PC-3 (cell line): ENCODE data around the gene ZNF10. TPM values are rescaled to one million over a fixed set of nuclear protein-coding genes. Genes with fewer than 3 reads are reported as not detected.

Experiments
- ATAC-seq: fragments of 200-7000 bp; cut with Tn5 transposase; 2 replicates; pipeline ENCODE4 v1.9.1; 2020; ENCODE audit warnings: mild to moderate bottlenecking, moderate library complexity
- BruUV-seq: library from RNA; stranded (reverse); fragments of 400-500 nt; replicated peaks from 2 replicates; lab custom pipeline; 2021; lab: Mats Ljungman, UMichigan
- CTCF ChIA-PET: fragments of 300-600 bp; sonication (Branson Sonifier 250); formaldehyde crosslinking; loops from one replicate; lab custom pipeline; 2022; ENCODE audit warnings: antibody characterized with exemption; lab: Charles Lee
- POLR2A ChIA-PET: fragments of 300-600 bp; sonication (Branson Sonifier 250); formaldehyde crosslinking; loops from one replicate; lab custom pipeline; 2022; ENCODE audit warnings: antibody characterized with exemption; ENCODE audit not compliant: unreplicated experiment; lab: Charles Lee
- DNase-seq: peaks from one replicate; pipeline ENCODE4 v3.0.0-alpha.2; 2015
- H2AFZ ChIP-seq: fragments of 300-600 bp; sonication (generic); 2 replicates; pipeline ENCODE4 v1.6.0; 2016; ENCODE audit warnings: antibody characterized with exemption, low read length
- H3F3A ChIP-seq: fragments of 300-600 bp; sonication (generic); one replicate; pipeline ENCODE4 v1.6.0; 2017; ENCODE audit warnings: antibody characterized with exemption, low read length, control low read depth, mild to moderate bottlenecking; ENCODE audit not compliant: unreplicated experiment
- H3K27ac ChIP-seq: fragments of 300-600 bp; sonication (generic); 2 replicates; pipeline ENCODE4 v1.5.1; 2016; ENCODE audit warnings: mild to moderate bottlenecking, low read length
- H3K27me3 ChIP-seq: fragments of 300-600 bp; sonication (generic); 2 replicates; pipeline ENCODE4 v1.6.1; 2016; ENCODE audit warnings: low read length, mixed read lengths
- H3K36me3 ChIP-seq: fragments of 300-600 bp; sonication (generic); 2 replicates; pipeline ENCODE4 v1.6.1; 2016; ENCODE audit warnings: low read depth, mixed run types, low read length, mixed read lengths
- H3K4me1 ChIP-seq: fragments of 300-600 bp; sonication (generic); 2 replicates; pipeline ENCODE4 v1.5.1; 2016; ENCODE audit warnings: low read length; ENCODE audit not compliant: insufficient read depth
- H3K4me2 ChIP-seq: fragments of 300-600 bp; sonication (generic); 2 replicates; pipeline ENCODE4 v1.6.0; 2016; ENCODE audit warnings: low read length
- H3K4me3 ChIP-seq: fragments of 300-600 bp; sonication (generic); 2 replicates; pipeline ENCODE4 v1.5.1; 2016; ENCODE audit warnings: mild to moderate bottlenecking, low read length, mixed read lengths
- H3K79me2 ChIP-seq: fragments of 300-600 bp; sonication (generic); 2 replicates; pipeline ENCODE4 v1.6.1; 2017; ENCODE audit warnings: low read length, mixed read lengths
- H3K9ac ChIP-seq: fragments of 300-600 bp; sonication (generic); 2 replicates; pipeline ENCODE4 v1.6.0; 2016; ENCODE audit warnings: mild to moderate bottlenecking, low read length
- H3K9me2 ChIP-seq: fragments of 300-600 bp; sonication (generic); replicated peaks from 2 replicates; pipeline ENCODE4 v1.6.1; 2016; ENCODE audit warnings: mixed run types, low read length, mixed read lengths
- H3K9me3 ChIP-seq: fragments of 300-600 bp; sonication (generic); 2 replicates; pipeline ENCODE4 v1.6.1; 2016; ENCODE audit warnings: low read length, mixed read lengths
- H4K20me1 ChIP-seq: fragments of 300-600 bp; sonication (generic); 2 replicates; pipeline ENCODE4 v1.6.1; 2016; ENCODE audit warnings: low read length, mixed read lengths
- EZH2 ChIP-seq: fragments of 300-600 bp; sonication (generic); IDR thresholded peaks from one replicate; pipeline ENCODE4 v1.6.1; 2017; ENCODE audit warnings: antibody characterized with exemption, mild to moderate bottlenecking, low read length; ENCODE audit not compliant: unreplicated experiment
- EZH2phosphoT487 ChIP-seq: fragments of 300-600 bp; sonication (generic); IDR thresholded peaks from 2 replicates; pipeline ENCODE4 v1.6.1; 2018; ENCODE audit warnings: mild to moderate bottlenecking, antibody characterized with exemption, low read length, borderline replicate concordance
- intact Hi-C: fragments of 100-400 bp; cut with micrococcal nuclease; formaldehyde crosslinking; loops from 2 replicates; pipeline ENCODE4 v1.9.0; 2023
- total RNA-seq: library from RNA; depleted of rRNA; stranded (reverse); fragments of >200 nt; gene quantifications from 2 replicates; pipeline ENCODE4 v1.2.3, GENCODE V29; 2014
- TF ChIP-seq, protein P1 (sequence below): fragments of 300-600 bp; sonication (generic); conservative IDR thresholded peaks from 2 replicates; pipeline ENCODE4 v1.5.1; 2017; ENCODE audit warnings: antibody characterized with exemption, low read depth, mild to moderate bottlenecking, low read length

ZNF10 gene
- total RNA-seq, 1 experiment from 2014 or later: 1.9 TPM

DNA sequence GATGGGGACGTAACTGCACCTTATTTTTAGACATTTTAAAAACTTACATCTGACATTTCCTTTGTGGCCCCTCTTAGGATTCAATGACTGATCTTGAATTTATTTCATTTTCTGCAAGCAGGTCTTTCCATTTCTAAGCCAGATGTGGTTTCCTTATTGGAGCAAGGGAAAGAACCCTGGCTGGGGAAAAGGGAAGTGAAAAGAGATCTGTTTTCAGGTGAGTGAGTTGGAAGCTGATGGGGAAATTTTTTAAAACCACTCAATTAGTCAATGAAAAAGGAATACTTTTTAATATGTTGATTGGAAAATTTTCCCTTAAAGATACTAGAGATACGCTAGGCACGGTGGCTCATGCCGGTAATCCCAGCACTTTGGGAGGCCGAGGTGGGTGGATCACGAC lies 47.1 kb upstream of the ZNF10 start:
- Histone ChIP-seq H4K20me1 (no peaks in the 10 kb centered on the region), H3K9me3 (peaks cover 34% of the 10 kb centered on the region), H2AFZ (no peak overlapping the region), H3K4me1 (no peaks in the 10 kb centered on the region), H3K27me3 (no peaks in the 10 kb centered on the region), H3F3A (no peaks in the 10 kb centered on the region), H3K36me3 (peaks cover 10% of the 10 kb centered on the region; the same call in 1 of the 2 replicates), H3K27ac (no peak overlapping the region), H3K79me2 (no peaks in the 10 kb centered on the region), H3K4me3 (no peak overlapping the region), H3K9ac (no peak overlapping the region), H3K4me2 (no peak overlapping the region), H3K9me2 (no peaks in the 10 kb centered on the region)
- no peak for ATAC-seq
- CTCF ChIA-PET: no interaction called here
- no peak for DNase-seq
- no TSS peak for BruUV-seq
- POLR2A ChIA-PET: no interaction called here
- TF ChIP-seq EZH2phosphoT487 (no peak), EZH2 (no peak)
- TF ChIP-seq, protein P1, sequence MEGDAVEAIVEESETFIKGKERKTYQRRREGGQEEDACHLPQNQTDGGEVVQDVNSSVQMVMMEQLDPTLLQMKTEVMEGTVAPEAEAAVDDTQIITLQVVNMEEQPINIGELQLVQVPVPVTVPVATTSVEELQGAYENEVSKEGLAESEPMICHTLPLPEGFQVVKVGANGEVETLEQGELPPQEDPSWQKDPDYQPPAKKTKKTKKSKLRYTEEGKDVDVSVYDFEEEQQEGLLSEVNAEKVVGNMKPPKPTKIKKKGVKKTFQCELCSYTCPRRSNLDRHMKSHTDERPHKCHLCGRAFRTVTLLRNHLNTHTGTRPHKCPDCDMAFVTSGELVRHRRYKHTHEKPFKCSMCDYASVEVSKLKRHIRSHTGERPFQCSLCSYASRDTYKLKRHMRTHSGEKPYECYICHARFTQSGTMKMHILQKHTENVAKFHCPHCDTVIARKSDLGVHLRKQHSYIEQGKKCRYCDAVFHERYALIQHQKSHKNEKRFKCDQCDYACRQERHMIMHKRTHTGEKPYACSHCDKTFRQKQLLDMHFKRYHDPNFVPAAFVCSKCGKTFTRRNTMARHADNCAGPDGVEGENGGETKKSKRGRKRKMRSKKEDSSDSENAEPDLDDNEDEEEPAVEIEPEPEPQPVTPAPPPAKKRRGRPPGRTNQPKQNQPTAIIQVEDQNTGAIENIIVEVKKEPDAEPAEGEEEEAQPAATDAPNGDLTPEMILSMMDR: no peak
- intact Hi-C loops: no loop called here

DNA sequence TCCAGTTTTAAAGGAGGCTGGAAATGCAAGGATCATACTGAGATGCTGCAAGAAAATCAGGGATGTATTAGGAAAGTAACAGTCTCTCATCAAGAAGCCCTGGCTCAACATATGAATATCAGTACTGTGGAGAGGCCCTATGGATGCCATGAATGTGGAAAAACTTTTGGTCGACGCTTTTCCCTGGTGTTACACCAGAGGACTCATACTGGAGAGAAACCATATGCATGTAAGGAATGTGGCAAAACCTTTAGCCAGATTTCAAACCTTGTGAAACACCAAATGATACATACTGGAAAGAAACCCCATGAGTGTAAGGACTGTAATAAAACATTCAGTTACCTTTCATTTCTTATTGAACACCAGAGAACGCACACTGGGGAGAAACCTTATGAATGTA lies 24.8 kb upstream of the ZNF10 start:
- ChIA-PET CTCF (no interaction called here), POLR2A (no interaction called here)
- H3K27ac ChIP-seq: no peak overlapping the region
- no peaks in the 10 kb centered on the region for H3K79me2 ChIP-seq
- H3K9me2 ChIP-seq: no peaks in the 10 kb centered on the region
- H3K4me3 ChIP-seq: peak overlapping the region; percentile 30; the same call in 1 of the 2 replicates
- no peak for ATAC-seq
- H3F3A ChIP-seq: no peaks in the 10 kb centered on the region
- no peaks in the 10 kb centered on the region for H4K20me1 ChIP-seq
- DNase-seq: no peak
- no peaks in the 10 kb centered on the region for H3K27me3 ChIP-seq
- H3K9me3 ChIP-seq: peaks cover 85% of the 10 kb centered on the region
- BruUV-seq: no TSS peak
- no peak overlapping the region for H2AFZ ChIP-seq
- H3K36me3 ChIP-seq: peaks cover 71% of the 10 kb centered on the region
- TF ChIP-seq EZH2: no peak
- TF ChIP-seq, protein P1: no peak
- TF ChIP-seq EZH2phosphoT487: no peak
- intact Hi-C loops: no loop called here
- no peaks in the 10 kb centered on the region for H3K4me1 ChIP-seq
- H3K9ac ChIP-seq: no peak overlapping the region
- no peak overlapping the region for H3K4me2 ChIP-seq

DNA sequence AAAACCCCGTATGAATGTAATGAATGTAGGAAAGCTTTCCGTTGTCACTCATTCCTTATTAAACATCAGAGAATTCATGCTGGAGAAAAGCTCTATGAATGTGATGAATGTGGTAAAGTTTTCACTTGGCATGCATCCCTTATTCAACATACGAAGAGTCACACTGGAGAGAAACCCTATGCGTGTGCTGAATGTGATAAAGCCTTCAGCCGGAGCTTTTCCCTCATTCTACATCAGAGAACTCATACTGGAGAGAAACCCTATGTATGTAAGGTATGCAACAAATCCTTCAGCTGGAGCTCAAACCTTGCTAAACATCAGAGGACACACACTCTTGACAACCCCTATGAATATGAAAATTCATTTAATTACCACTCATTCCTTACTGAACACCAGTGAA lies 24.2 kb upstream of the ZNF10 start:
- Histone ChIP-seq H3K9me3 (peaks cover 85% of the 10 kb centered on the region), H3K27ac (no peak overlapping the region), H3K9ac (no peak overlapping the region), H3K79me2 (no peaks in the 10 kb centered on the region), H3K4me3 (peak overlapping the region; percentile 30; the same call in 1 of the 2 replicates), H3F3A (no peaks in the 10 kb centered on the region), H3K4me2 (no peak overlapping the region), H3K27me3 (no peaks in the 10 kb centered on the region), H3K36me3 (peaks cover 74% of the 10 kb centered on the region), H3K4me1 (no peaks in the 10 kb centered on the region), H4K20me1 (no peaks in the 10 kb centered on the region), H3K9me2 (no peaks in the 10 kb centered on the region), H2AFZ (no peak overlapping the region)
- no peak for TF ChIP-seq EZH2phosphoT487
- TF ChIP-seq, protein P1: no peak
- TF ChIP-seq EZH2: no peak
- DNase-seq (no peak), ATAC-seq (no peak)
- CTCF ChIA-PET: no interaction called here
- POLR2A ChIA-PET: no interaction called here
- intact Hi-C loops: no loop called here
- no TSS peak for BruUV-seq
